Chondrocyte (in vitro differentiated cells): ENCODE data around the gene EIF1B. TPM values are rescaled to one million over a fixed set of nuclear protein-coding genes. Genes with fewer than 3 reads are reported as not detected.

Experiments used
- DNase-seq: peaks from one replicate; pipeline ENCODE4 v3.0.0; 2021; ENCODE audit warnings: mixed read lengths, low spot score
- H3K27ac Mint-ChIP-seq: one replicate; pipeline ENCODE4 v1.8.0; 2021; ENCODE audit warnings: mild to moderate bottlenecking, moderate library complexity, mixed read lengths; ENCODE audit not compliant: unreplicated experiment
- H3K27me3 Mint-ChIP-seq: 2 replicates; pipeline ENCODE4 v1.8.0; 2021; ENCODE audit warnings: low read depth, mixed read lengths
- H3K36me3 Mint-ChIP-seq: 2 replicates; pipeline ENCODE4 v1.8.0; 2021; ENCODE audit warnings: low read depth, mixed read lengths
- H3K4me1 Mint-ChIP-seq: 2 replicates; pipeline ENCODE4 v1.8.0; 2021; ENCODE audit warnings: low read depth, mild to moderate bottlenecking, mixed read lengths
- H3K4me3 Mint-ChIP-seq: one replicate; pipeline ENCODE4 v1.8.0; 2021; ENCODE audit warnings: mild to moderate bottlenecking, moderate library complexity, mixed read lengths; ENCODE audit not compliant: unreplicated experiment
- H3K9me3 Mint-ChIP-seq: 2 replicates; pipeline ENCODE4 v1.8.0; 2021; ENCODE audit warnings: low read depth, mixed read lengths
- CTCF ChIP-seq: fragments of 200-600 bp; sonication (generic); IDR thresholded peaks from 2 replicates; pipeline ENCODE4 v1.5.0; 2021; ENCODE audit warnings: antibody characterized with exemption, mild to moderate bottlenecking, moderate library complexity
- total RNA-seq: library from RNA; stranded (reverse); gene quantifications from 3 replicates; pipeline ENCODE4 v1.2.1, GENCODE V29; 2021

EIF1B gene
- total RNA-seq, 1 donor from 2014 or later = 58.1 TPM

- no peak for TF ChIP-seq CTCF
- Mint-ChIP-seq H3K4me3 (no peak overlapping the region), H3K27ac (no peak overlapping the region), H3K36me3 (no peaks in the 10 kb centered on the region), H3K4me1 (peaks cover 5% of the 10 kb centered on the region), H3K27me3 (peaks cover 12% of the 10 kb centered on the region), H3K9me3 (no peaks in the 10 kb centered on the region)
- no peak for DNase-seq
Measured at GRCh38 chr3:40325465-40325864, 16.0 kb downstream of the EIF1B start.

GRCh38 chr3:40328374-40328773 lies 18.9 kb downstream of the EIF1B start:
- H3K9me3 Mint-ChIP-seq = no peaks in the 10 kb centered on the region
- H3K4me1 Mint-ChIP-seq = peaks cover 7% of the 10 kb centered on the region
- DNase-seq = no peak
- H3K27me3 Mint-ChIP-seq = peaks cover 17% of the 10 kb centered on the region
- no peak overlapping the region for H3K4me3 Mint-ChIP-seq
- no peak for TF ChIP-seq CTCF
- no peaks in the 10 kb centered on the region for H3K36me3 Mint-ChIP-seq
- no peak overlapping the region for H3K27ac Mint-ChIP-seq

- Mint-ChIP-seq H3K4me1 (peaks cover 10% of the 10 kb centered on the region), H3K9me3 (no peaks in the 10 kb centered on the region), H3K27ac (no peak overlapping the region), H3K36me3 (no peaks in the 10 kb centered on the region), H3K27me3 (peaks cover 13% of the 10 kb centered on the region), H3K4me3 (no peak overlapping the region)
- DNase-seq = no peak
- TF ChIP-seq CTCF = no peak
Measured at GRCh38 chr3:40329071-40329470, 19.6 kb downstream of the EIF1B start.

- Mint-ChIP-seq H3K36me3 (no peaks in the 10 kb centered on the region), H3K9me3 (no peaks in the 10 kb centered on the region), H3K27ac (no peak overlapping the region)
Measured at GRCh38 chr3:40332684-40333083, 23.2 kb downstream of the EIF1B start.

GRCh38 chr3:40333416-40333815 lies 23.9 kb downstream of the EIF1B start:
- H3K4me3 Mint-ChIP-seq = no peak overlapping the region
- TF ChIP-seq CTCF = no peak
- no peaks in the 10 kb centered on the region for H3K36me3 Mint-ChIP-seq
- H3K27me3 Mint-ChIP-seq = peaks cover 5% of the 10 kb centered on the region
- DNase-seq = no peak
- H3K9me3 Mint-ChIP-seq = no peaks in the 10 kb centered on the region
- peaks cover 5% of the 10 kb centered on the region for H3K4me1 Mint-ChIP-seq
- no peak overlapping the region for H3K27ac Mint-ChIP-seq

More at GRCh38 chr3:40332684-40333083, 23.2 kb downstream of the EIF1B start:
- no peak for DNase-seq
- no peak for TF ChIP-seq CTCF
- Mint-ChIP-seq H3K27me3 (peaks cover 5% of the 10 kb centered on the region), H3K4me1 (peaks cover 7% of the 10 kb centered on the region), H3K4me3 (no peak overlapping the region)
